ENCODE measurements around the gene ARHGEF12.
A peak's percentile ranks its signal among the peaks of the same experiment; 100 is the strongest.
"Not testable (repeated sequence)": the region's sequence is repeated elsewhere in the genome, so short reads cannot be mapped to it uniquely, and the experiment has no call there.

The ARHGEF12 gene

GRCh38 chr11:120501976-120502755 is 166.0 kb downstream of the ARHGEF12 start:
- DNase-seq = no peak

DNA sequence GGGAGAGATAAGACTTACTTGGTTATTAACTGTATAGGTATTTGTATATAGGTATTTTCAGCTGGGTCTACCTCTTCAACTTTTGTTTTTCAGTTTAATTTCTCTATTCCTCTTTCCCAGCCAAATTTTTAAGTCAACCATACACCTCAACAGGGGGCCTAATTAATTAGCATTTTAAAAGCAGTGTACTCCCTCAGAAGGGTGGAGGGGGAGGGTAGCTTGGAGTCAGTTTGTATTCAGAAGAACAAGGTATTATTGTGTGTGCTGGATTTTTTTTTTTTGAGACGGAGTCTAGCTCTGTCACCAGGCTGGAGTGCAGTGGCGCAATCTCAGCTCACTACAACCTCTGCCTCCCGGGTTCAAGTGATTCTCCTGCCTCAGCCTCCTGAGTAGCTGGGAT is 167.3 kb downstream of the ARHGEF12 start:
- DNase-seq = not testable (repeated sequence)

- DNase-seq = no peak
These were observed 169.7 kb downstream of the ARHGEF12 start for GRCh38 chr11:120505801-120506425.

- no peak for DNase-seq
These were observed 173.3 kb downstream of the ARHGEF12 start for GRCh38 chr11:120509346-120510053.

DNA sequence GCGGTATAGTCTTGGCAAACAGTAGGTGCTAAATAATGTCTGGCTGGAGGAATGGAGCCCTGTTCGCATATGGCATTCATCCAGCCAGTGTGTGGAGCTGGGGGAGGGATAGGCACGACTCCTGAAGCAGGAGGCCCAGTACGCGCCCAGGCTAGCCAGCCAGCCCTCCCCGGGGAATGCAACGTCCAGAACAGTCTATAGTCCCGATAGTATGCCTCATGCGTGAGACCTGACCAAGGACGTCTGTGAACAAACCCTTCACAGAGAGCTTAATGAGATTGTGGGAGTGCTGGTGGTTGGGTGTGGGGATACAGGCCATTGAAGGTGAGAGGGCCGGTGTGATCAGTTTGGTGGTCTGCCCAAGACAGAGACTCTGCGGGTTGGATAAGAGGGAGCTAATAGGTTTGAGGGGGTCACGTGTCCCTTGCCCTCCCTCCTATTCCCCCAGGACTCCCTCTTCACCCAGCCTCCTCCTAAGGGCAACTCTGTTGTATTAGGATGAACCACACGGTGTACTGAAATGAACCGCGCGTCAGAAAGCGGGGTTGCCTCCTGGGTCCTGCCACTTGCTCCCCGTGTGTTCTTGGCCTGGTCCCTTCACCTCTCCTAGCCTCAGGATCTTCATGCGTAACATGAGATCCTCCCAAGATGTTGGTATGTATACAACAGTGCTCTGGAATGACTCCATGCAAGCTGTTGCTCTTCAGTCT is 174.3 kb downstream of the ARHGEF12 start:
- no peak for DNase-seq

DNA sequence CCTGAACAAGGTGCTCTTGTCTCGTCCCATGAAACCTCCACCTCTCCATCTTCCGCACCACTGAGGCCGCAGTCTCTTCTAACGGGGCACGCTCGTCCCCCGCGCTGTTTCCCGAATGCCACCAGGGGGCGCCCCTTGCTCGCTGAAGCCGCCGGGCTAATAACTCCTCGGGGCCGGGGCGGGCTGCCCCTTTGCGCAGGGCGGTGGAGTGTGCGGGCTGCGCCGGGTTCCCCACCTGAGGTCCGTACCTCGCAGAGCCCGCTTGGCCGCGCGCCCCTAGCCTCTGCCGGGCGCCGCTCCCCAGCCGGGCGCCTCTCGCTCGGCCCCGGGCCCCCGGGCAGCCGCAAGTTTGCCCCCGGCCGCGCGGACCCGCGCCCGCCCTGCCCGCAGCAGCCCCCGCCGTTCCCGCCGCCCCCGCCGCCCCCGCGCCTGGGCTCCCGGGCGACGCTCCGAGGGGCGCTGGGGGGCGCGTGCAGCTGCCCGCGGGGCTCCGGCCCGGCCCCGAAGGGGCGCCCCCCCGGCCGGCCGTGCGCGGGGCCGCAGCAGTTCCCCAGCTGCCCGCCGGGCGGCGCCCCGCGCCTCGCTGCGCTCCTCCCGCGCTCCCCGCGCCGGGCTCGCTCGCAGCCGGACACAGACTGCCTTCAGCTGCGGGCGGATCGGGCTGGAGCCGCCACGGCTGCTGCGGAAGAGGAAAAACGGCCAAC is 175.1 kb downstream of the ARHGEF12 start, which contains the start of gene GRIK4:
Gene GRIK4 (plus strand): TSS at position 633 of the 704 bp plus-strand sequence. CDS start 148,571 bp downstream, outside the sequence.
- peak; percentile 85 for DNase-seq

DNA sequence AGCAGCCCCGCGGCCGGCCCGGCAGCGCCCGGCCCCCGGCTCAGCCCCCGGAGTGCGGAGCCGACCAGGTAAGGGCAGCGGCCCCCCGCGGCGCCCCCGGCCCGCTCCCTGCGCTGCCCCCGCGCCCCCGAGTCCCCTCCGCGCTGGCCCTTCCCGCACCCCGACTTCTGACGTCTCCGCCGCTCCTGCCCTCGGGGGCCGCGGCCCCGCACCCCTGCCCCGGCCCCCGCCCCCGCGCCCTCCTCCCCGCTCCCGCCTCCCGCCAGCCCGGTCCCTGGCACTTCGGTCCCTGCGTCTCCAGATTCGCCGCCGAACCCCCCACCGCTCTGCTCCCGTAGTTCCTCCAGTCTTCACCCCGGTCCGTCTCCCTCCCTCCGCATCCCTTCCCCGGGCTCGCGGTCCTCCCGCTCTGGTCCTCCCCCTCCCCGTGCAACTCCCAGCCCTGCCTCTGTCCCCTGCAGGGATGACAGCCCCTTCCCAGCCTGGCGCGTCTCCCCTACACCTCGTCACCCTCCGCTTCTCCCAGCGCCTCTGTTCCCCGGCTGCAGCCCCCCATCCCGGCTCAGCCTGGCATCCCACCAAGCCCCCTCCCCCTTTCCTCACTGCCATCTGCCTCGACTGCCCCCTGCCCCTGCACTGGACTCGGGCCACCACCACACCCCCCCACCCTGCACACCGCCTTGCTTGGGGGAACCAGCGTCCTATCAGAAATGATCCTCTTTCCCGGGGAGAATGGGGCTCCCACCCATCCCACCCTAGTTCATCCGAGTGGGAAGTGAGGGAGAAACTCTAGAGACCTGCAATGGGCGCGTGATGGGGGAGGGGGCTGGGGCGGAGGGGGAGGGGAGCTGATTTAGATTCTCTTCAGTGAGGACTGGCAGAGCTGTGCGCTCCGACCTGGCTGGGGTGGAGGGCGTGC is 175.9 kb downstream of the ARHGEF12 start:
- peak; percentile 20 for DNase-seq

DNA sequence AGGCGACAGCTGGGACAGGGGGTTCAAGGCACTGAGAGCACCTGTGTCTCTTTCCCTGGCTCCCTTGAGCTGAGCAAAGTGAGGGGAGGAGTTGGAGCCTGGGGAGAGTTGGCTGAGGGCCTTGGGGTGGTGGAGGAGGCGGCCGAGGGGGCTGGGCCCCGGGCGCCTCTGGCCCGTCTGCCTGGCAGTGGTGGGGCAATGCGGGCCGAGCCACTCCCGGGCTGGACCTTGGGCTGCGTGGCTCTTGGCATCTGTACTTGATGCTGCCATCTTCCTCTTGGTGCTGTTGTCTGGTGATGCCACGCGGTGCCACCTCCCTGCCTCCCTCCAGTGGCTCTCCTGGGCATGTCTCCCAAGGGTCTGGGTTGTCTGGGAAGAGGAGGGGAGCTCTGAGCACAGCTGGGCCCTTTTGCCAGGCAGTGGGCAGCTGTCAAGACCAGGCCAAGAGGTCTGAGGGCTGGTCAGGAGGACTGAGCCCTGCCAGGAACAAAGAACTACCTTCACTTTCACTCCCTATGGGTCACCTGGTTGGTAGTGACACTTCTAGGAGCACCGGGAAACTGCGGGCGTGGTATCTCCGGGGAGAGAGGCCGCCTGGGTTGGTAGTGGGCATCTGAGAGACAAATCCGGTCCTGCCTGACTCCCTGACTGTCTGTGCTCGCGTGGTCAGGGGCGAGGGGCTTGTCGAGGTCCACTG is 176.7 kb downstream of the ARHGEF12 start:
- DNase-seq = peak; percentile 65

- DNase-seq = no peak
These were observed 177.5 kb downstream of the ARHGEF12 start for GRCh38 chr11:120513436-120514315.

- no peak for DNase-seq
These were observed 178.4 kb downstream of the ARHGEF12 start for GRCh38 chr11:120514541-120515121.

DNA sequence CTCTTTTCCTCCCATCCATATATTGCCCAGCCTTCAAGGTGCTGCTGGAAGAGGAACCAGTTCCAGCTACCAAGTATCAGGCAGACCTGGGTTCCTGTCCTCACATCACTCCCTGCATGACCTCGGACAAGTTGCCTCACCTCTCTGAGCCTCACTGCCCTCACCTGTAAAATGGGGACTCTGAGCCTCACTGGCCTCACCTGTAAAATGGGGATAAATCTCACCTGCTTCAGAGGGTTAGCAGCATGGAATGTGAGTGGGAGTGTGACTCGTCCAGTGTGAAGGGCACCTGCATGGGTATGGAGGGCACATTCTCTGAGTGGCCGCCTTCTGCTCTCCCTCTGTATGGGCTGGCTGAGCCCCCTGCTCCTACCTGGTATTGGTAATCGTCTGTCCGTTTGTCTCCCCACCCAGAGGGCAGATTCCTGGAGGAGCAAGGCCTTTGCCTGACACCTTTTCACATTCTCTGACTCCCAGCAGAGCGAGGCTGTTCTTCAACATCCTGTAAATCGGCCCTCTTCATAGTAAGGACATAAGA is 179.0 kb downstream of the ARHGEF12 start:
- no peak for DNase-seq

GRCh38 chr11:120516461-120517389 is 180.5 kb downstream of the ARHGEF12 start:
- no peak for DNase-seq

DNA sequence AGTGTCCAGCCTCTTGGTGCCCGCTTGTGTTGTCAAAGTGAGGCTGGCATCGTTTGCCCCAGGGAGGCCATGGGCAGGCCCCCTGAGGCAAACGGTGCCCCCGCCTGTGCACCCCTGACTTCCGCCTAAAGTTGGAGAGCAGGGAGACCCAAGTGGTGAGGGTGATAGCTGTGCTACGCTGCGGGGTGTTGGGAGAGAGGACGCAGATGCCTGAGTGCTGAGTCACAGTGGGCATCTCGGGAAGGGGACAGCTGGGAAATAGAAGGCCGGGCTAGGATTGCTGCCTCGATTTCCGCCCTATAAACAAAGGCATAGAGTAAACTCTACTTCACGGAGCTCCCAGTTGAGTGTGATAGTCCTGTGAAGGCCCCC is 181.2 kb downstream of the ARHGEF12 start:
- no peak for DNase-seq

DNA sequence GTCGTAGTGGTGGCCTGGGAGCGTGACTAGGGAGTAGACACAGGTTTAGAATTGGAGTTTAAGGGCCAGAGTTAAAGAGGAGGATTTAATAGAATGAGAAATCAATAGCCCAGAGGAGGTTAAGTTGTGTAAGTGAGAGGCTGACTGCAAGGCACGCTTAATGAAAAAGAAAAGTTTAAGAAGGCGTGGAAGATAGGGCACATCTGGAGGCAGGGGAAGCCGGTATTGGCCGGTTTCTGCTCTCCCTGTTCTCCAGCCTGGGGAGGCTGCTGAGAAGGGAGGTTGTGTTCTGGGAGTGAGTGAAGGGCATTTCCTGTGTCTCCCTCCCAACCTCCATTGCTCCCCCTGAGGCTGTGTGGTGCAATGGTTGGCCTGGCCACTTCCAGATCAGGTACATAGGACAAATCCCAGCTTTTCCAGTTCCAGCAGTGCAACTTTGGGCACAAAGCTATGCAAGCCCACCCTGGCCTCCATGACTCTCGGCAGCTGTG is 181.6 kb downstream of the ARHGEF12 start:
- DNase-seq = no peak

- no peak for DNase-seq
These were observed 182.1 kb downstream of the ARHGEF12 start for GRCh38 chr11:120518356-120518755.

- no peak for DNase-seq
These were observed 183.3 kb downstream of the ARHGEF12 start for GRCh38 chr11:120519474-120519873.

DNA sequence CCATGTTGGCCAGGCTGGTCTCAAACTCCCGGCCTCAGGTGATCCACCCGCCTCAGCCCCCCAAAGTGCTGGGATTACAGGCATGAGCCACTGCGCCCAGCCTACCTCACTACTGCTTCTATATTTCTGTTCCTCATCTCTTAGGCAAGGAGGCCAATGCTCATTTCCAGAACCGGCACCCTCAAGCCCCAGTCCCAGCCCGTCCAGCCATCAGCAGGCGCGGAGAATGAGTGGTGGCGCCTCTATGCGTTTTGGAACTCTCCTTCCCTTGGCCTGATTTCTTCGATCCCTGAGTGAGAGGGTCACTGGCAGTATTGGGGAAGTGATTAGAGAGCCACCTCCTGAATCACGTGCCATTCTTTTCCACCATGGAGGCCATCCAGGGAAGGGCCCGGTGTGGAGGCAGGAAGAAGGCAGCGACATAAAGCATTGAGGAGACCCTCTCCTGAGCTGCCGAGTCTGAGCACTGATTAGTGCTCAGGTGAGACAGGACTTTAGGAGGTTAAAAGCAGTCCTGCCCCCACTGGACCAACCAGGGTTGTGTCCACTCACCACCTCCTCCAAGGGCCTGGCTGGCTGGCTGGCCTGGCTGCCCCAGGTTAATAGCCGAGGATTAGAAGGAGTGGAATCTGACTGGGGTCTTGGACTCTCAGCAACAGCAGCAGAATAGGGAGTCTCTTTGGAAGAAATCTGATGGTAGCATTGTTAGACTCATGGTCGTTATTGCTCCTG is 184.0 kb downstream of the ARHGEF12 start:
- DNase-seq = no peak

Measured in NCI-H1105 treated with DMSO at 0.1 percent for 48 hours (cell line).